ENCODE results near the gene OSM.

DNA sequence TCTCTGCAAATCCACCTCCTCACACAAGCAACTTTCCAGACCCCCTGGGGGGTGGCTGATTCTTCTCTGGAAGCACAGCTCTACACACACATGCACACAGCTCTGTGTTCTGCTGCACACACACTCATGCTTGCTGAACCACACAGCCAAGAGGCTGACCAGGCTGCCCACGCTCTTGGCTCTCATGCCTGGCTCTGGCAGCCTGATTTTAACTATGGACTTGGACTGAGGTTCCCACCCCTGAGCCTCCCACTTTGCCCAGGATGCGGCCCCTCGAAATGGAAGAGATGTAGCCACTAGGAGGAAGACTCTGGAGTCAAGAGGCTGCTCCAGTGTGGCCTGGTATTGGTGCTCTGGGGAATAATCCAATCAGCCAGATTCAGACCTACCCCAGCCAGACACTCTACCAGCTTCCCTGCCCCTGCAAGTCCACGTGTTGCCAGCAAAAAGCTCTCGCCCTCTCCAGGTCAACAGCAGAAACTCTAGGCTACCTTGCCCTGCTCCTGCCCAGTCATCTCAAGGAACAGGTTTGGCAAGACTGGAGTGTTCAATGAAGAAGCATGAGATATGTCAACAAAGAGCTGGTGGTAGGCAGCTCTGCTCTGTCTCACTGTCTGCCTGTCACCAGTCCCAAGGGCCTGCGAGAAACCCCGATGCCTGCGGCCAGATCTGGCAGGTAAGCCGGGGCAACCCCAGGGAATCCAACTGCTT, 31.5 kb upstream of the OSM start:
- TF ChIP-seq, protein P1, sequence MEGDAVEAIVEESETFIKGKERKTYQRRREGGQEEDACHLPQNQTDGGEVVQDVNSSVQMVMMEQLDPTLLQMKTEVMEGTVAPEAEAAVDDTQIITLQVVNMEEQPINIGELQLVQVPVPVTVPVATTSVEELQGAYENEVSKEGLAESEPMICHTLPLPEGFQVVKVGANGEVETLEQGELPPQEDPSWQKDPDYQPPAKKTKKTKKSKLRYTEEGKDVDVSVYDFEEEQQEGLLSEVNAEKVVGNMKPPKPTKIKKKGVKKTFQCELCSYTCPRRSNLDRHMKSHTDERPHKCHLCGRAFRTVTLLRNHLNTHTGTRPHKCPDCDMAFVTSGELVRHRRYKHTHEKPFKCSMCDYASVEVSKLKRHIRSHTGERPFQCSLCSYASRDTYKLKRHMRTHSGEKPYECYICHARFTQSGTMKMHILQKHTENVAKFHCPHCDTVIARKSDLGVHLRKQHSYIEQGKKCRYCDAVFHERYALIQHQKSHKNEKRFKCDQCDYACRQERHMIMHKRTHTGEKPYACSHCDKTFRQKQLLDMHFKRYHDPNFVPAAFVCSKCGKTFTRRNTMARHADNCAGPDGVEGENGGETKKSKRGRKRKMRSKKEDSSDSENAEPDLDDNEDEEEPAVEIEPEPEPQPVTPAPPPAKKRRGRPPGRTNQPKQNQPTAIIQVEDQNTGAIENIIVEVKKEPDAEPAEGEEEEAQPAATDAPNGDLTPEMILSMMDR (IDR thresholded peaks at IDR 0.05): peak in 1 of 6 experiments; percentile 5
- TF ChIP-seq POLR2A (IDR thresholded peaks at IDR 0.05): no peak
